Hepatocyte (in vitro differentiated cells): ENCODE measurements around the gene SLC8A1.

Source experiments
- CTCF ChIP-seq: fragments of 200-600 bp; sonication (generic); IDR thresholded peaks from 2 replicates; pipeline ENCODE4 v1.5.1; 2016; ENCODE audit warnings: antibody characterized with exemption, mild to moderate bottlenecking; ENCODE audit not compliant: poor library complexity
- EZH2 ChIP-seq: fragments of 200-600 bp; sonication (generic); IDR thresholded peaks from 2 replicates; pipeline ENCODE4 v1.6.1; 2016; ENCODE audit warnings: antibody characterized with exemption, mild to moderate bottlenecking, borderline replicate concordance
- EZH2phosphoT487 ChIP-seq: fragments of 200-600 bp; sonication (generic); IDR thresholded peaks from one replicate; pipeline ENCODE4 v1.6.1; 2018; ENCODE audit warnings: antibody characterized with exemption, mild to moderate bottlenecking, low read depth, moderate library complexity; ENCODE audit not compliant: unreplicated experiment, severe bottlenecking

GRCh38 chr2:40303746-40304145 is 148.1 kb downstream of the SLC8A1 start:
- TF ChIP-seq CTCF, result no peak
- TF ChIP-seq EZH2, result no peak
- TF ChIP-seq EZH2phosphoT487, result no peak
